Brain pericyte (primary cell): ENCODE data around the gene MEIS3.
A peak's percentile ranks its signal among the peaks of the same experiment; 100 is the strongest.

Source experiments
- DNase-seq: peaks from one replicate; pipeline ENCODE4 v3.0.0-alpha.2; 2012; ENCODE audit warnings: low read depth, low spot score

Gene MEIS3

DNA sequence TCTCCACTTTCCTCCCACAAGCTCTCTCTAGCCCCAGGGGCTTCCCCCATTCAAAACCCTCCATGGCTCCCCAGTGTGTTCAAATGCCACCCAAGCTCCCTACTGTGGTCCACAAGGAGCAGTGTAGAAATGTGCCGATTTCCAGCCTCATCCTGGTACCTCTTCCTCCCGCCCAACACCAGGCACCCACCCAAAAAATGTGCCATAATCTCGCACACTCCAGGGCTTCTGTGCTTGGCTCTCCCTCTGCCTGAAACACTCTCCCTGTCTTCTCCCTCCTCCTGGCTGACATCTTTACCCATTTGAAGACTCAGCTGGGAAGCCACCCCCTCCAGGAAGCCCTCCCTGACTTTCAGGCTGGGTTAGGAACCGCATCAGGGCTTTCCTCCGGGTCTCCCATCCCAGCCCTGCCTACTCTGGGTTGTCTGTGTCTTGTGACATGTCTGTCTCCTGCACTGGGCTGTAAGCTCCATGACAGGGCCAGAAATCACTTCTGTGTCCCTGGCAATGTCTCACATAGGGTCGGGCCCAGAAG lies 16.6 kb upstream of the MEIS3 start:
- DNase-seq: no peak

DNA sequence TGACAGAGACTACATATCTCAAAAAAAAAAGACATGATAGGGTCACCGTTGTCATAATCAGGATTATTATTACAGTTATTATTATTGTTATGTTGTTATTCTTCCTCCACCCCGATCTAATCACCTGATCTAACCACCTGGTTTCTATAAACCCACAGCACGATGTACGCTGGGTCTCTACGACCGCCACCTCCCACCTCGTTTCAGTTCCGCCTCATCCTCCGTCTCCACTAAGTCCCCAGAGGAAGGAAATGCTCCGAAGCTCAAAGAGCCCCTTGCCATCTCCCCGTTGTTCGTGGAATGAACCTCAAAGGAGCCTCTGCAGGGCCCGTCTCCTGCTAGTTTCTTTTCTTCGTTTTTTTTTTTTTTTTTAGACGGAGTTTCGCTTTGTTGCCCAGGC lies 15.9 kb upstream of the MEIS3 start:
- no peak for DNase-seq

DNA sequence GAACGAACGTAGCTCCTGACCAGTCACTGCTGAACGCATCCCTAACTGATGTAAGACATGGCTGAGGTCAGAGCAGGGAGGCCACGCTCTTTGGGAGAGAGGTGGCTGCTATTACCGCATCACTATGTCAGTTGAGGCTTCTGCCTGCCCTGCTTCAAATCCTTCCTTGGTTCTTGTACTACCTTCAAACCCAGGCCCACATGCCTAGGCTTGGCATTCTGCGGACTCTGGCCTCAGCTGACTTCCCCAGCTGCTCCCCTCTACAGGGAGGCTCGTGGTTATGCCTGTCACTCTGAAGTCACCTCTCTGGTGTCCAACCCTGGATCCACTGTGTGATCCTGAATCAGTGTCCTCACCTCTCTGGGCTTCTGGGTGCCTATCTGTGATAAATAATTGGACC lies 14.8 kb upstream of the MEIS3 start:
- no peak for DNase-seq

DNA sequence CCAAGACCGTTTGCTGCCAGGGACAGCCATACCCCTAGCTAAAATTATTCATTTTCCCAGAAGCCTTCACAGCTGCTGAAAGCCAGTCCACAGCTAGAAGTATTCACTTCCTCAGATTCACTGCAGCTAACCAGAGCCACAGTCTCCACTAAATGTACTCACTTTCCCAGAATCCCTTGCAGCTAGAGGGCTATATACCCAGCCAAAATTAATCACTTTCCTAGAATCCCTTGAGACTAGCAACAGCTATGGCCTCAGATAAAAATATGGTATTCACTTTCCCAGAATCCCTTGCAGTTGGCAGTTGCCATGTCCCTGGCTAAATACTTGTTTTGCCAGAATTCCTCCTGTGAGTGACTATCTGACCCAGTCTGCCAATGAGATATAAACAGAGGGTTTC lies 13.8 kb upstream of the MEIS3 start:
- DNase-seq: no peak

DNA sequence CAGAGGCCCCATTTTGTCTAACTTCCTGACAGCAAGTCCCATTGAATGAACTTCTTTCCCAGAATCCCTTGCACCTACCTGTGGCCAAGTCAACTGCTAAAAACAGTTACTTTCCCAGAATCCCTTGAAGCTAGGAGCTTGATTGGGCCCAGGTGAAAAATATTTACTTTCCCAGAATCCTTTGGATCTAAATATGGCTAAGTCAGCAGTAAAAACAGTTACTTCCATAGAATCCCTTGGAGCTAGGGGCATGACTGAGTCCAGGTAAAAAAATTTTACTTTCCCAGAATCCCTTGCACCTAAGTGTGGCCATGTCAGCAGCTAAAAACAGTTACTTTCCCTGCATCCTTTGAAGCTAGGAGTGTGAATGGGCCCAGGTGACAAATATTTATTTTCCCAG lies 13.2 kb upstream of the MEIS3 start:
- DNase-seq: no peak

DNA sequence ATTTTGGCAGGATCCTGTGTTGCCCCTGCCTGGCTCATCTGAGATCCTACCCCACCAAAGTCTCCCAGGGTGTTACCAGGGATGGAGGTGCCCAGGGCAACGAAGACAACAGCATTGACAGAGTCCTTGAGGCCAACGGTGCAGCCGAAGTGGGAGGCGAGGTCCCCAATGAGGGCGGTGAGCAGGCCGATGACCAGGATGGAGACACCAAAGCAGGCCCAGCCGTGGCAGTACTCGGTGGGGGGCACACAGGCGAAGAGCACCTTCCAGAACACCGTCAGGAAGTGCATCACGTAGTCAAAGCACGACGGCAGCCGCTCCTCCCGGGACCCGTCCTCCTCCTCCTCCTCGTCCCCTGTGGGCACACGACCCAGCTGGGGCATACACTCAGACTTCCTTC lies 12.8 kb upstream of the MEIS3 start:
- DNase-seq: no peak

DNA sequence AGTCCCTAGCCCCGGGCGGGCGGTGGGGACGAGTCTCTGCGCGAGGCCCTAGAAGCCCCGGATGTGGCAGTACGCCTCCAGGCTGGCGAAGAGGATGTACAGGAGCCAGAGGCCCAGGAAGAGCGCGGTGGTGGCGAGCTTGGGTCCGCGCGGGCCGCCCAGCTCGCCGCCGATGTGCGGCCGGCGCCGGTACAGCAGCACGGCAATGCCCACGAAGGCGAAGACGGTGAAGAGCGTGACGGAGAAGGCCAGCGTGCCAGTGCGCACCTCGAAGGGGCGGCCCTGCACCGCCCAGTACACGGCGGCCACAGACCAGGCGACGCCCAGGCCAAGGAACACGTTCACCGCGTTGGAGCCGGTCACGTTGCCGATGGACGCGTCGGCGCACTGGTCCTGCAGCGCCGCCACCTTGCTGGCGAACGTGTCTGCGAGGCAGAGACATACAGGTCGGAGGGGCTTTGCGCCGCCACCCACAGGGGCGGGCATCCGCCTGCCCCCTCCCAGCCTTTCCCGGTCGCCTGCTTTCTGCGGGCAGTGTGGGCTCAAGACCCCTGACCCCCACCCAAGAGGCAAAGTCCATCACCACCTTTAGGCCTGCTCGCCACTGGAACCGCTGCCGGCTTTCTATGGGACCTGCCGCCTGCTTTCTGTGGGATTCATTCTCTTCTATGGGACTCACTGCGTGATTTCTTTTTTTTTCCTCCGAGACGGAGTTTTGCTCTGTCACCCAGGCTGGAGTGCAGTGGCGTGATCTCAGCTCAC lies 10.9 kb upstream of the MEIS3 start:
- DNase-seq: no peak

DNA sequence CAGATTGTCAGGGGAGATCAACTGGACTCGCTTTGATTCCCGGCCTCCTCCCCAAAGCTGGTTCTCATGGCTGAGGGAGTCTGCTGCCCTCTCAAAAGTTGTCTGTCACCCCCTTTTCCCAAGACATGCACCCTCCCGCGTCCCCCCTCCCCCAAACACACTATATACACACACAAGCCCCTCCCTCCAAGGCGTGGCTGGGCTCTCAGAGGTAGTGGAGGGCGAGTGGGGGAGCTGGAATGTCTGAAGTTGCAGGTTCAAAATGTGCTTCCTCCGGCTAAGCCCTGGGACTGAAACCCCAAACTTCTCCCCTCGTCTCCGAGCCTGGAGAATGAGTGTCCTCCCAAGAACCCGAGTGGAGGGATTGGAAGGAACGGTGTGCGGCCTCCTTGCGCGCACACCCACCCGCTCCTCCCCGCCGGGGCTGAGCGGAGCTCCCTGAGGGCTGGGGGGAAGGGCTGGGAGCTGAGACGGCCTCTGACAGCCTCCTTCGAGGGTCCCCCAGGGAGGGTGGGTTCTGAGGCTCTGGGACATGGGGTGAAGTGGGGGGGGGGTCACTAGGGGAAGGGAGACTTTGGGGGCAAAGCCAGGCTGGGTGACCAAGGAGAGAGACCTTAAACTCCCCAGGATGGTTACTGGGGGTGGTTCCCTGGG lies 9.9 kb upstream of the MEIS3 start:
- no peak for DNase-seq

DNA sequence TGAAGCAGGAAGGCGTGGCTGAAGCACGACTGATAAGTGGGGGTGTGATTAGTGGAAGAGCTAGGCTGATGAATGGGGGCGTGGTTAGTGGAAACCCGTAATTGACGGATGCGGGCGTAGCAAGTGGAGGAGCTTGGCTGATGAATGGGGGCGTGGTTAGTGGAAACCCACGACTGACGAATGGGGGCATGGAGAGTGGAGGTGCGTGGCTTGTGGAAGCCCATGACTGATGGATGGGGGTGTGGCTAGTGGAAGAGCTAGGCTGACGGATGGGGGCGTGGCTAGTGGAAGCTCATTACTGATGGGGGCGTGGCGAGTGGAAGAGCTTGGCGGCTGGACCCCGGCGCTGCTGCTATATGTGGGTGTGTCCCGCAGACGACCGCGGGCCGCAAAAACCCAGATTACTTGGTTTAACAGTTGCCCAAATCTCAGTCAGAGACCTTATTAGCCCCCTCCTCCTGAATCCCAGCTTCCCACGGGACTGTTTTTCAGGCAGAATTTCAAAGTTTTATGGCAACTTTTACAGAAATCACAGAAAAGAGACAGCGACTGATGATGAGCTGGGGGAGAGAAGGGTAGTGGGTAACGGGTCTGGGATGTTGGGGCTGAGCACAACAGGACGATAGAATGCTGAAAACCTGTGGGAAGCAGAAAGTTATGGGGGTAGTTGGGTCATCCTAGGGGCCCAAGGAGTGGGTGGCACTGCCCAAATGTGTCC lies 9.0 kb upstream of the MEIS3 start:
- peak; percentile 78 for DNase-seq

DNA sequence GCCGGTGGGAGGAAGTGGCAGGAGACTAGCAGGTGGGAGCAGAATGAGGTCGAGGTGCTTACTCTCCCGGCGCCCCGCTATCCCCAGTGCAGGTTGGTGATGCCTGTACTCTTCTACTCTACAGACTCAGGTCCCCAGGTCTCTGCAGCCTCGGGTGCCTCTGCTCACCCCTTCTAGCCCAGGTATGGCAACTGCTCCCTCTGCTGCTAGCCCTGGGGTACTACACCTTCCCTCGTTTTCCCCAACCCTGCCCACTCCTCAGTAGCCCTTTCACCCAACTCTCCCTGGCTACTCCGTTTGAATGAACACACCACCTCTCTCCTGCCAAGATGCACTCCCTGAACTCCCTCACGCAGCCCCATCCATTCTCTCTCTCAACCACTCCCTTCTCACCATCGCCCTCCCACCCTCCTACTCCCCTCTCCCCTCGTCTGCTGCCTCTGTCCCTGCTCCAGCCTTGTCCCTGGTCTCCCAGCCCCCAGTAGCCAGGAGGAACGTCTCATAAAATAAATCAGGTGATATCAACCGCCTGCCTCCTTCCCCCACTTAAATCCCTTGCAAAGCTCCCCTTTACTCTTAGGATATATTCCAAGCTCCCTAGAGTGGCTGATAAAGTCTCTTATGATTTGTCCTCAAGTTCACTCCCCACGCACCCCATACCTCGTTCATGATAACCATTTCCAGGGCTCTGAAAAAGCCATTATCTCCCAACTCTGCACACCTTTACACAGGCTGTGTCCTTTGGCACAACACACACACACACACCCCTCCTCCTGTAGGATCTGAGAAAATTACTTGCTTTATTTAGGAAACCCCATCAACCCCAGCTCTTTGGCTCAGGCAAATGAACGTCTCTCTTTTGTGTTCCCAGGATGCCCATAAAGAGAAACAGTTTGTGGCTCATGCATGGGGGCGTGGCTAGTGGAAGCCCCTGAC lies 8.2 kb upstream of the MEIS3 start:
- DNase-seq: no peak

DNA sequence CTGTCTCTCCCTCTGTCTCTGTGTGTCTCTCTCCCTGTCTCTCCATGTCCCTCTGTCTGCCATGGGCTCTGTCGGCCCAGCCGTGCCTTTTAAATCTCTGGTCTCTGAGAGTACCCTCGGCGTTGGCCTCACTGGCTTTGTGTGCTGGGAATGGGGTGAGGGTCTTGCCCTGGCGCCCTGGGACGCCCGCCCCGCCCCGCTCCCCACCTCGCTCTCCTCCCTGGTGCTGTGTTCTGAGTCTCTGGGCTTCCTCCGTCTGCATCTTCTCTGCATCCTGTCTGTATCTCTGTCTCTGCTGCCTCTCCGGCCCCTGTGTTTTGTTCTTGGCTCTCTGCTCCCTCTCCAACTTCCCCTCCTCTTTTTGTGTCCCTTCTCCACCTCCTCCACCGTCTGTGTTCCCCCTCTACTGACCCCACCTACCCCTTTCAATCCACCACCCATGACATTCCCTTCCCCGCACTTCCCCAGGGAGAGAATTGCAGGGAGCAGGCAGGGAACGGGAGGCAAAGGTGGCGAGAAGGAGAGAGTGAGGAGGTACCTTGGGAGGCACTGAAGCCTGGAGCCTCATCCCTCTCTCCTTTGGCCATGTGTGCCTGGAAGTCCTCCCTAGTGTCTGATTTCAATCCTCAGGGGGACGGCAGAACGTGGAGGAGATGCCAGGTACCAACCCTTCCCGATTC lies 4.0 kb upstream of the MEIS3 start:
- no peak for DNase-seq

DNA sequence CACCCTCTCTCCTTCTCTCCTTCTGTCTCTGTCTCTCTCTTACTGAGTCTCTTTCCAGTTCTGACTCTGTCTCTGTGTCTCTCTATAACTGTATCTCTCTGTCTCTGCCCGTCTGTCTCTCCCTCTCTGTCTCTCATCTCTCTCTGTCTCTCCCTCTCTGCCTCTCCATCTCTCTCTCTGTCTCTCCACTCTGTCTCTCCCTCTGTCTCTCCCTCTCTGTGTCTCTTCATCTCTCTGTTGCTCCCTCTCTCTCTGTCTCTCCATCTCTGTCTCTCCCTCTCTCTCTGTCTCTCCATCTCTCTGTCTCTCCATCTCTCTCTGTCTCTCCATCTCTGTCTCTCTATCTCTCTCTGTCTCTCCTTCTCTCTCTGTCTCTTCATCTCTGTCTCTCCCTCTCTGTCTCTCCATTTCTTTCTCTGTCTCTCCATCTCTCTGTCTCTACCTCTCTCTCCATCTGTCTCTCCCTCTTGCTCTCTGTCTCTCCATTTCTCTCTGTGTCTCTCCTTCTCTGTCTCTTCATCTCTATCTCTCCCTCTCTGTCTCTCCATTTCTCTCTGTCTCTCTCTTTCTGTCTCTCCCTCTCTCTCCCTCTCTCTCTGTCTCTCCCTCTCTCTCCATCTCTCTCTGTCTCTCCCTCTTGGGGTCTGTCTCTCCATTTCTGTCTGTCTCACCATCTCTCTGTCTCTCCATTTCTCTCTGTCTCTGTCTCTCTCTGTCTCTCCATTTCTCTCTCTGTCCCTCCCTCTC lies 3.3 kb upstream of the MEIS3 start:
- DNase-seq: no peak

DNA sequence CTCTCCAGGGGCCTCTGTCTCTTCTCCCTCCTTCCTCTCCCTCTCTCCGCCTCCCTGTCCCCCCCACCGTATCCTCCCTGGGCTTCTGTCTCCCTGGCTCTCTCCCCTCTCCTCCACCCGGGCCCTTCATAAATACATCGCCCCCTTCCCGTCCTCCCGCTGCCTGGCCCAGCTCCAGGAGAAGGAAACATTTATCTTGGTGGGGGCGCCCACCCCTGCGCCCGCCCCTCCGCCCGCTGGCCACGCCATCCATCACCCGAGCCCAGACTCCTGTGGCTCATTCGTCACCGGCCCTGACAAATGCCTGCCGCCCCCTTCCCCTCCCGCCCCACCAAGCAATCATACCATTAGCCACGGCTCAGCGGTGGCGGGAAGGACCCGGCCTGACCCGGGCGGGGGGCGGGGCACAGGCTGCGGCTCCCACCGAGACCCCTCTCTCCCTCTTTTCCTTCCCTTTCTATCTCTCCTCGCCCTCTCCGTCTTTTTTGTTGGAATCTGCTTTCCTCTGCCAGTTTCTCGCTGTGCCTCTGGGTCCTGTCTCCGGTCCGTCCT lies 2.6 kb upstream of the MEIS3 start:
- DNase-seq: no peak

DNA sequence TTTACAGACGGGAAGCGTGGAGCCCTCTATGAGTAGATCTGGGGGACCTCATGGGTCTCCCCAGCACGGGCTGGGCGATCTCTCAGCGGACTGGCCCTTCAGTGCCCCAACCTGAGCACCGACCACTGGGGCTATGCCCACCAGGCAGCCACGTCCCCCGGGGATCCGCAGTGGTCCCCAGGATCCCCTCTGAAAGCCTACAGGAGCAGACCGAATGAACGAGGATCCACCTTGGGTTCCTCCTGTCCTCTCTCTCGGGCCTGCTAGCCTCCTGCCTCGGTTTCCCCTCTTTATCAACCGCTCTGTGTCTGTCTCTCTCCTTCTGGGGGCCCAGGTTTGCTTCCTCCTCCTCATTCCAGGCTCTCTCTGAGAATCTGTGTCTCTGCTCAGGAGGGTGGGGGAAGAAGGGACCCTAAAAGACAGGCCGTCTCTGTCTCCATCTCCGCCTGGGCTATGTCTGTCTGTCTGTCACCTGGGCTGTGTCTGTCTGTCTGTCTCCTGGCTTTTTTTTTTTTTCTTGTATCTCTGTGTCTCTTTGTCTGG lies 2.0 kb upstream of the MEIS3 start:
- no peak for DNase-seq

DNA sequence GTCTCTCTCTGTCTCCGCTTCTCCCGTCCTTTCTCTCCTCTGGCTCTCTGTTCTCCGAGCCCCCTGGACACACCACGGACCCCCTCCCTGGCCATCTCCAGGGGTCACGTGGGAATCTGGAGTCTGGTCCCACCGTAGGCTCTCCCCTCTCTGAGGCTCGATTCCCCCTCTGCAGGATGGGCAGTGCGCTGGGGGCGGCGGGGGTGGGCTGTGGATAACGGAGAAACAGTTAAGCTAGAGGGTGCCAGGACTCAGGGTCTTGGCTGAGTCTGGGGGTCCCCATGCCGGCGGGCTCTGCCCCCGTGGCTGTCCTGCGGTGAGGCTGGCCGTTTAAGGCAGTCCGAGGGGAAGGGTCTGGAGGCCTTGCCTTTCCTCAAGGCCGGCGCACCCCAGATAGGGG lies 462 bp upstream of the MEIS3 start:
- no peak for DNase-seq

DNA sequence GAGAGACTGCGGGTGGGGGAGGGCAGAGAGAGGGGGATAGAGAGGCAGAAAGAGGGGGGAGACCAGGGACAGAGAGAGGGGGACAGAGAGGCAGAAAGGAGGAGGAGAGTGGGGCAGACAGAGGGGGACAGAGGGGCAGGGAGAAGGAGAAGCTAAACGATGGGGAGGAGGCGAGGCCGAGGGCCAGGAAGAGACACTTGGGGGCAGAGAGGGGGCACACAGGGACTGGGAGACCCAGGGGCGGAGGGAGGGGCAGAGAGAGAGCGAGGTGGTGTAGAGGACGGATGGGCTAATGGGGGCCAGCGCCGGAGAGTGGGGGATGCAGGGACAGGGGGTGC lies 666 bp downstream of the MEIS3 start:
- DNase-seq: no peak

DNA sequence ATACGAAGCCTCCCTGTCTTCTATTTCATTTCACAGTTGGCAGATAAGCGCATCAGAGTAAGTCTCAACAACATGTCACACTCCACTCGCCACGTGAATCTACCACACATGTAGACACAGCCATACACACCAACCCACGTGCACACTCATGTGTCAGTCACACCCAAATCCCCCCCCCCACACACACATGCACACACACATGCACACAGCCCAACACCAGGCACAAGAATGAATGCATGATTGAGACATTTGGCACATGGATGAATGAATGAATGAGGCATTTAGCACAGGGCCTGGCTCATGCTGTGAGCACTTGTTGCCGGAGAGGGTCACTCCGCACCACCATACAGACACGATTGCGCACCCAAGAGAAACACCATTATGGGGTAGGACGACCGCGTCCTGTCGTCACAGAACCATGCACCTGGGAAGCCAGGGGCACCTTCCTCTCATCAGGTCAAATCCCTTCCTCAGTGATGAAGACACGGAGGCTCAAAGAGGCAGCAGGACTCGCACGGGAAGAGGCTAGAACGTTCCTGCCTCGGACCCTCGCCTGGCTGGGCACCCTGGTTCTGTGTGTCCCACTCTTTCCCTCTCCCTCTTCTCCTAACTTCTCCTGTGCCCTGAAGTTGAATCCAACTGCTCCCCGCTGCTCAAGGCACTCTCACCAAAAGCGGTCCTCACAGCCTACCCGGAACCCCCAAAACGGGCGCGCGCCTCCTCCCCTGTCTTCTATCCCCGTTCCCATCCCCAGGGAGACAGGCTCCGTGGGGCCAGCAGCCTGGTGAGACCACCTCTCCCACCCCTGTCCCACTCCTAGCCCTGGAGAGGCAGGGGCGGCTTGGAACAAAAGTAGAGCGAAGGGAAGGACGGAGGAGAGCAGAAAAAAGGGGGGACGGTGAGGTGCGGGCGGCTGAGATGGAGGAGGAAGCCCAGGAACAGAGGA lies 1.3 kb downstream of the MEIS3 start:
- no peak for DNase-seq

DNA sequence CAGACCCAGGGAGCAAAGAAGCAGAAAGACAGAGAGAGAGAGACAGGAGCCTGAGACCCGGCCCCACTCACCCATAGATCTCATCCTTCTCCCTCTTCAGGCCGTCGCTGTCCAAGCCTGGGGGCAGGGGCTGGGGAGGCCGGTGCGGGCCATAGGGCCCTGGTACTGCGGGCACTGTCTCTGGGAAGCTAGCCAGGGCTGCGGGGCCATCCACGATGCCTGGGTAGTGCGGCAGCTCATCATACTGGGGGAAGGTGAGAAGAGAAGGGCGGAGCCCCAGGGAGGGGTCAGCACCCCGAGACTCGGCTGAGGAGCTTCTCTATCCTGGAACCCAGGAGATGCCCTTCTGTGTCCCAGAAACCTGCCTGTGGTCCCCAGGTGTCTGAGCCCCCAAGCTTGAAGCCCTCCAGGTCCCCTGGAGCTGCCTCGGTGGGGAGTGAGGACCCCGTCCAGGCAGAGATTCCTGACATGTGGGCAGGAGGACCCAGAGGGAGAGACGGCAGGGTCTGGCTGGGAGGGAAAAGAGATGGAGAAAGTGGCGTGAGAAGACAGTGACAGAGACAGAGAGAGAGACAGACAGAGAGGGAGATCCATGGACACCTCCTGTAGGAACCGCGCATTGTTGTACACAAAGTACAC lies 2.1 kb downstream of the MEIS3 start:
- DNase-seq: no peak
